ENCODE results near the gene PNMA1.
"Not testable (repeated sequence)": the region's sequence is repeated elsewhere in the genome, so short reads cannot be mapped to it uniquely, and the experiment has no call there.

The PNMA1 gene

DNA sequence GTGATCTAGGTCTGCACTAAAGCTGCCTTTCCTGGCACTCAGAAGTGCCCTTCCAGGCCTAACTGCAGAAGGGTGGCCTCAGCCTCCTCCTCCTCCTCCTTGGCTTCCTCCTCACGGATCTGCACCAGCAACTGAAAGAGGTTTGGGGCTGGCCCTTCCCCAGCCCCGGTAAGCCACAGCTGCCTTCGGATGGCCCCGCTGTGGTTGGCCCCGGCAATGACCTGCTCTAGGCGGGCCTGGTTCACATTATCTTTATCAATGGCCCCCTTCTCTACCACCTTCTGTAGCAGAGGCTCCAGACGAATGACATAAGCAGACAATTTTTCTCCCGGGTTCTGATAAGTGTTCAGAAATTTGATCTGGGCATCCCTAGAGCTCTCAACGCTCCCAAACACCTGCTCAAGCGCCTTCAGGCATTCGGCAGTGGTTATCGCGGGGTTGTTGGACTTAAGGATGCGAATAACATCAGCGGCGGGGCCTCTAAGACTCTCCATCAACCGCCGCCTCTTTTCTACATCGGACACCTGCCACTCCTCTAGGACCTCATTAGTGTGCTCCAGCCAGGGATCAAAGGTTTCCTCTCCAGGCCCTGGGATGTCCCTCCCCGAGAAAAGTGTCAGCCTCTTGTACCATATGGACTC is 1.5 kb downstream of the PNMA1 start:
- Histone ChIP-seq H3K27ac (ENCODE audit: low read depth, low read length) (no peak overlapping the region), H3K9me3 (ENCODE audit: control insufficient read depth, insufficient read depth, low read length) (no peaks in the 10 kb centered on the region), H3K27me3 (ENCODE audit: control insufficient read depth, insufficient read depth, low read length) (peaks cover 6% of the 10 kb centered on the region), H3K36me3 (ENCODE audit: control insufficient read depth, insufficient read depth, low read length) (no peaks in the 10 kb centered on the region), H3K4me3 (ENCODE audit: low read depth, low read length) (peak overlapping the region; percentile 97), H3K9ac (ENCODE audit: low read depth, low read length) (peak overlapping the region; percentile 88; the same call in 1 of the 2 replicates), H3K4me1 (ENCODE audit: control insufficient read depth, insufficient read depth, low read length) (peaks cover 6% of the 10 kb centered on the region)

DNA sequence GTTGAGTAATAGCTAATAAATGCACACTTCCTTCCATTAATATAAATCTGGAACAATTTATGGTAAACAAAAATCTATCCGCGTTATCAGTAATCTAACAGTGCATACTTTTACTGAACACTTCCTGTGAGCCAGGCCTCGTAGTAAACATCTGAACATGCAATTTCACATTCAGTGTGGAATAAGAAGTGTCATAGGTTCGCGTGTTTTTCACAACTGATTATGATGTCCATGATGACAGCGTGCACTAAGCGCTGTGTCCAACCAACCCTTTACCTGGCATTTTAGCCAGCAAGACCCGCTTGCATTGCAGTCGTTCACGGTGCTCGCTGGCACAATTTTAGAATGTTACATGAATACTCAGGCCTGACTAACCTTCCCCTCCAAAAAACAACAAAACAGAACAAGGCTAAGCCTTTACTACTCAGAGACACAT is 2.1 kb downstream of the PNMA1 start:
- Histone ChIP-seq H3K27me3 (ENCODE audit: control insufficient read depth, insufficient read depth, low read length) (peaks cover 6% of the 10 kb centered on the region), H3K9me3 (ENCODE audit: control insufficient read depth, insufficient read depth, low read length) (no peaks in the 10 kb centered on the region), H3K4me3 (ENCODE audit: low read depth, low read length) (peak overlapping the region; percentile 97), H3K4me1 (ENCODE audit: control insufficient read depth, insufficient read depth, low read length) (peaks cover 4% of the 10 kb centered on the region; the same call in 1 of the 2 replicates), H3K36me3 (ENCODE audit: control insufficient read depth, insufficient read depth, low read length) (no peaks in the 10 kb centered on the region), H3K9ac (ENCODE audit: low read depth, low read length) (no peak overlapping the region), H3K27ac (ENCODE audit: low read depth, low read length) (no peak overlapping the region)

DNA sequence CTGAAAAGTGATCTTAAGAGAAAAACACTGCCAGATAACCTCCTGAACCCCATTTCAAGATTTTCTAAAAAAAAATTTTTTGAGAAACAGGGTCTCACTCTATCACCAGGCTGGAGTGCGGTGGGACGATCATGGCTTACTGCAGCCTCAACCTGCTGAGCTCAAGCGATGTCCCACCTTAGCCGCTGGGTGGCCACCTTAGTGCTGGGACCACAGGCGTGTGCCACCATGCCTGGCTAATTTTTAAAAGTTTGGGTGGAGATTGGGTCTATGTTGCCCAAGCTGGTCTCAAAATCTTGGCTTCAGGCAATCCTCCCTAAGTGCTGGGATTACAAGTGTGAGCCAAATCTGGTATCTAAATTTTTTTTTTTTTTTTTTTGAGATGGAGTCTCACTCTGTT is 3.4 kb downstream of the PNMA1 start:
- Histone ChIP-seq H3K36me3 (ENCODE audit: control insufficient read depth, insufficient read depth, low read length) (no peaks in the 10 kb centered on the region), H3K4me1 (ENCODE audit: control insufficient read depth, insufficient read depth, low read length) (peaks cover 4% of the 10 kb centered on the region; the same call in 1 of the 2 replicates), H3K9ac (ENCODE audit: low read depth, low read length) (no peak overlapping the region), H3K4me3 (ENCODE audit: low read depth, low read length) (no peak overlapping the region), H3K9me3 (ENCODE audit: control insufficient read depth, insufficient read depth, low read length) (no peaks in the 10 kb centered on the region), H3K27me3 (ENCODE audit: control insufficient read depth, insufficient read depth, low read length) (peaks cover 6% of the 10 kb centered on the region), H3K27ac (ENCODE audit: low read depth, low read length) (no peak overlapping the region)

DNA sequence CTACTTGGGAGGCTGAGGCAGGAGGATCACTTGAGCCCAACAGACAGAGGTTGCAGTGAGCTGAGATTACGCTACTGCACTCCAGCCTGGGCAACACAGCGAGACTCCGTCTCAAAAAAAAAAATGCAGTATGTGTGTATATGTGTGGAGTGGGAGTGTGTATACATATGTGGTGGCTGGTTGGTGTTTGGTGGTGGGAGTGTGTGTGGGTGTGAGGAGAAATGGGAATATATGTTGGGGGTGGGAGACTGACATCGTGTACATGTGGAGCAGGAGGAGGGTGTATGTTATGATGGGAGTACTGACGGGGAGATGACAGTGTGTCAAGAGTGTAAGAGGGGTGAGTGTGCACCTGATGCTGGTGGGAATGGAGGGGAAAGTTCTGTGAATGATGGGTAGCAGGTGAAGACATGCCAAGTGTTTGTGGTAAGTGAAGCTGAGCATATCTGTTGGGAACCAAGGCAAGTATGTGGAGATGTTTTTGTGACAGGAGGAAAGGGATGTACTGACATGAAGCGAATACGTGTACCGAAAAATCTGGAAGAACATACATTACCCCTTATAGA is 4.2 kb downstream of the PNMA1 start:
- H3K9ac ChIP-seq (ENCODE audit: low read depth, low read length), result no peak overlapping the region
- peaks cover 6% of the 10 kb centered on the region for H3K27me3 ChIP-seq (ENCODE audit: control insufficient read depth, insufficient read depth, low read length)
- no peaks in the 10 kb centered on the region for H3K9me3 ChIP-seq (ENCODE audit: control insufficient read depth, insufficient read depth, low read length)
- H3K36me3 ChIP-seq (ENCODE audit: control insufficient read depth, insufficient read depth, low read length), result no peaks in the 10 kb centered on the region
- no peak overlapping the region for H3K27ac ChIP-seq (ENCODE audit: low read depth, low read length)
- H3K4me3 ChIP-seq (ENCODE audit: low read depth, low read length), result no peak overlapping the region
- H3K4me1 ChIP-seq (ENCODE audit: control insufficient read depth, insufficient read depth, low read length), result peaks cover 4% of the 10 kb centered on the region; the same call in 1 of the 2 replicates

DNA sequence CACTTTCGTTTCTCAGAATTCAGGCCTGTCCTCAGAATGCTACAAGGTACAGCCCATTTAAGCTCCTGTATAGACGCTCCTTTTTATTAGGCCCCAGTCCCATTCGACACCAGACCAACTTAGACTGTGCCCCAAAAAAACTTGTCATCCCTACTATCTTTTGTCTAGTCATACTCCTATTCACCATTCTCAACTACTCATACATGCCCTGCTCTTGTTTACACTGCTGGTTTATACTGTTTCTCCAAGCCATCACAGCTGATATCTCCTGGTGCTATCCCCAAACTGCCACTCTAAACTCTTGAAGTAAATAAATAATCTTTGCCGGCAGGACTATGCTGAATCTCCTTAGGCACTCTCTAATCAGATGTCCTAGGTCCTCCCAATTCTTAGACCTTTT is 6.1 kb downstream of the PNMA1 start:
- not testable (repeated sequence) for H3K36me3 ChIP-seq (ENCODE audit: control insufficient read depth, insufficient read depth, low read length); H3K27me3 ChIP-seq (ENCODE audit: control insufficient read depth, insufficient read depth, low read length); H3K4me3 ChIP-seq (ENCODE audit: low read depth, low read length); H3K4me1 ChIP-seq (ENCODE audit: control insufficient read depth, insufficient read depth, low read length); H3K27ac ChIP-seq (ENCODE audit: low read depth, low read length); H3K9me3 ChIP-seq (ENCODE audit: control insufficient read depth, insufficient read depth, low read length); H3K9ac ChIP-seq (ENCODE audit: low read depth, low read length)

DNA sequence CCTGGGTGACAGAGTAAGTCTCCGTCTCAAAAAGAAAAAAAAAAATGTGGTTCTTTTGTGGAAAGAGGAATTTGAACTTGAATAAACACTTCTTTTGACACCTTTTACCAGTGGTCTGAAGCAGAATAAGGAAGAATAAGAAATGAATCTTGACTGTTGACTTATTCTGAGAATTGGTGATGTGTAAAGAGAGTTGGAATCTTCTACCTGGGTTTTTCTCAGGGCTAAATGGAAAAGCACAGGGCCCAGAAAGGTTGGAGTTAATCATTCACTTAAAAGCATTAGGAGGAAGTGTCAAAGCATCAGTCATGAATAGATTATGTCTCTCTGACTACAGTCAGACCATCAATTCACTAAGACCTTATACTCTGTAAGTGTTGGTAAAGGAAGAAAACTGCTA is 13.9 kb downstream of the PNMA1 start:
- H3K27me3 ChIP-seq (ENCODE audit: control insufficient read depth, insufficient read depth, low read length), result no peaks in the 10 kb centered on the region
- H3K27ac ChIP-seq (ENCODE audit: low read depth, low read length), result no peak overlapping the region
- 0 out of 2 replicates have a peak, but pooled peaks cover 3% of the 10 kb centered on the region for H3K9me3 ChIP-seq (ENCODE audit: control insufficient read depth, insufficient read depth, low read length)
- H3K4me1 ChIP-seq (ENCODE audit: control insufficient read depth, insufficient read depth, low read length), result no peaks in the 10 kb centered on the region
- H3K36me3 ChIP-seq (ENCODE audit: control insufficient read depth, insufficient read depth, low read length), result no peaks in the 10 kb centered on the region
- H3K4me3 ChIP-seq (ENCODE audit: low read depth, low read length), result no peak overlapping the region
- no peak overlapping the region for H3K9ac ChIP-seq (ENCODE audit: low read depth, low read length)

DNA sequence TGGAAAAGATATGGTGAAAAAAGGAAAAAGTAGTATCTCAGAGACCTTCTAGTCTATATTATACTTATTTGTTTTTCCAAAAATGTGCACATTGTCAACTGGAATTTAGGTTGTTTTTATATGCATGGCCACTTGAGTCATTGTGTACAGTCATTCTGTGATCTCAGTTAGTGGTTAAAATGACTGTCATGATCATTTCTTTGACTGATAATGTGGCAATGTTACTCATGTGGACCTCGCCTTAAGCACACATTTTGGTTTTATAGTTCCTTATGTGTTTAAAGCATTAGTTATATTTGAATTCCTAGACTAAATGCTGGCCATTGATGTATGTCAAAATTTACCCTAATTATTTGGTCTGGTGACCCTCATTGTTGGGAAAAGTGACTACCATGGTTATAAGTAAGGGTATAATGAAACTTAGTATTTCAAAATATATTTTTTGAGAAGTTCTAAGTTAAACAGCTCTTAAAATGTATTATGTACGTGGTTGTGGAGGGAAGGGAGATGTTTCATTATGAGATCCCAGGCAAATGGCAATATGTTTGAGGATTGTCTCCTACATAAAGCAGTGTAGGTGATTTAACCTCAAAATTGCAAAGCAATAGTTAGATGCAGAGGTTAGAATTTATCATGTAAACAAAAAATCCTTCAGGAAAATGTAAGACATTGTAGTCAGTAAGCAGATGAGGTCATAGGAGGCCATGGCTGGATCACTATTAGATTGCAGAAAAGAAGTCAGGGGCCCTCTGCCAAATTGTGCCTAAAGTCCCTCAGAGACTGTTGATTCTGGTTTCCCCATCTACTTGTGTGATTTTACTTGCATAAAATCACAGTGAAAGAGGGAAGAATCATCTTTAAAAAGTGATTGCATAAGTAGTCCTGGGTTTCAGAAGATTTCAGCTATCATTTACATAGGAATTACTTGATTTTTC is 17.5 kb downstream of the PNMA1 start:
- H3K27me3 ChIP-seq (ENCODE audit: control insufficient read depth, insufficient read depth, low read length), result no peaks in the 10 kb centered on the region
- no peak overlapping the region for H3K27ac ChIP-seq (ENCODE audit: low read depth, low read length)
- no peaks in the 10 kb centered on the region for H3K4me1 ChIP-seq (ENCODE audit: control insufficient read depth, insufficient read depth, low read length)
- no peak overlapping the region for H3K4me3 ChIP-seq (ENCODE audit: low read depth, low read length)
- 0 out of 2 replicates have a peak, but pooled peaks cover 6% of the 10 kb centered on the region for H3K36me3 ChIP-seq (ENCODE audit: control insufficient read depth, insufficient read depth, low read length)
- no peaks in the 10 kb centered on the region for H3K9me3 ChIP-seq (ENCODE audit: control insufficient read depth, insufficient read depth, low read length)
- no peak overlapping the region for H3K9ac ChIP-seq (ENCODE audit: low read depth, low read length)

DNA sequence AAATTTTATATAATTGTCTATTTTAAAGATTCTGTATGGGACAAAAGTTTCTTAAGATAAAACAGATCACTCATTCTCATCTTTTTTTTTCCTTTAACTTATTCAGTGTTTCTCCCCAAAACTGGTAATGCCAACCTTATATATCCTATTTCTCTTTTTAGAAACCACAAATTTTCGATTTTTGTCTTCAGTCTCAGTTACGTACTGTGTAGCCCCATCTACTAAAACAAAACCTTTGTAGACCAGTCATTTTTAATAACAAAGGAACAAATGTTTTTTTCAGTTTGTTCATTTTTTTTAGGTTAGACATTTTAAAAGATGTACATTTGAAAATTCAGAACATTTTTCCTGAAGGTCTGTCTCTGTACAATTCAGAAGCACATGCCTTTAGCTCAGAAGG is 18.2 kb downstream of the PNMA1 start:
- Histone ChIP-seq H3K4me3 (ENCODE audit: low read depth, low read length) (no peak overlapping the region), H3K36me3 (ENCODE audit: control insufficient read depth, insufficient read depth, low read length) (0 out of 2 replicates have a peak, but pooled peaks cover 6% of the 10 kb centered on the region), H3K9me3 (ENCODE audit: control insufficient read depth, insufficient read depth, low read length) (no peaks in the 10 kb centered on the region), H3K4me1 (ENCODE audit: control insufficient read depth, insufficient read depth, low read length) (no peaks in the 10 kb centered on the region), H3K27ac (ENCODE audit: low read depth, low read length) (no peak overlapping the region), H3K27me3 (ENCODE audit: control insufficient read depth, insufficient read depth, low read length) (no peaks in the 10 kb centered on the region), H3K9ac (ENCODE audit: low read depth, low read length) (no peak overlapping the region)

DNA sequence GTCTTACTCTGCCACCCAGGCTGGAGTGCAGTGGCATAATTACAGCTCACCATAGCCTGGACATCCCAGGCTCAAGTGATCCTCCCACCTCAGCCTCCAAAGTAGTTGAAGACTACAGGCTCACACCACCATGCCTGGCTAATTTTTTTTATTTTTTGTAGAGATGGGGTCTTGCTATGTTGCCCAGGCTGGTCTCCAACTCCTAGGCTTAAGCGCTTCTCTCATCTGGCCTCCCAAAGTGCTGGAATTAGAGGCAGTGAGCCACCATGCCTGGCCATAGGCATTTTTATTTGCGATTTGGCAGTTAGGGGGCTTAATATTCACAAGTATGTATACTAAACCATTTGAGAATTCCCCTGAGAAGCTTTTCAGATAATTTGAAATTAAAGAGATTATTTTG is 19.1 kb downstream of the PNMA1 start:
- no peak overlapping the region for H3K27ac ChIP-seq (ENCODE audit: low read depth, low read length)
- H3K9ac ChIP-seq (ENCODE audit: low read depth, low read length), result no peak overlapping the region
- no peaks in the 10 kb centered on the region for H3K4me1 ChIP-seq (ENCODE audit: control insufficient read depth, insufficient read depth, low read length)
- no peaks in the 10 kb centered on the region for H3K27me3 ChIP-seq (ENCODE audit: control insufficient read depth, insufficient read depth, low read length)
- no peaks in the 10 kb centered on the region for H3K9me3 ChIP-seq (ENCODE audit: control insufficient read depth, insufficient read depth, low read length)
- H3K36me3 ChIP-seq (ENCODE audit: control insufficient read depth, insufficient read depth, low read length), result 0 out of 2 replicates have a peak, but pooled peaks cover 6% of the 10 kb centered on the region
- H3K4me3 ChIP-seq (ENCODE audit: low read depth, low read length), result no peak overlapping the region

DNA sequence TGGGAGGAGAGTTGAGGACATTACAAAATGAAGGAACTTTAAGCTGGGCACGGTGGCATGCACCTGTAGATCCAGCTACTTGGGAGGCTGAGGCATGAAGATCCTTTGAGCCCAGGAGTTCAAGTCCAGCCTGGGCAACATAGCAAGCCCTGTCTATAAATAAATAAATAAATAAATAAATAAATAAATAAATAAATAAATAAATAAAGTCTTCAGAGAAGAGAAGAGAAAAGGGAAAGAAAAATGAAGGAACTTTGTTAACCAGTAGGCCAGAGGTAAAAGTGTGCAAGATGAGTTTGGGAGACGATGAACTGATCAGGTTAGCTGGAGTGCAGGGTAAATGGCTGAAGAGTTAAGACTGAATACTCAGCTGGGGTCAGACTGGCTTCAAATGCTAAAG is 20.1 kb downstream of the PNMA1 start:
- Histone ChIP-seq H3K9me3 (ENCODE audit: control insufficient read depth, insufficient read depth, low read length) (no peaks in the 10 kb centered on the region), H3K4me3 (ENCODE audit: low read depth, low read length) (no peak overlapping the region), H3K27ac (ENCODE audit: low read depth, low read length) (no peak overlapping the region), H3K9ac (ENCODE audit: low read depth, low read length) (no peak overlapping the region), H3K36me3 (ENCODE audit: control insufficient read depth, insufficient read depth, low read length) (peaks cover 11% of the 10 kb centered on the region; the same call in 1 of the 2 replicates), H3K27me3 (ENCODE audit: control insufficient read depth, insufficient read depth, low read length) (no peaks in the 10 kb centered on the region), H3K4me1 (ENCODE audit: control insufficient read depth, insufficient read depth, low read length) (no peaks in the 10 kb centered on the region)

DNA sequence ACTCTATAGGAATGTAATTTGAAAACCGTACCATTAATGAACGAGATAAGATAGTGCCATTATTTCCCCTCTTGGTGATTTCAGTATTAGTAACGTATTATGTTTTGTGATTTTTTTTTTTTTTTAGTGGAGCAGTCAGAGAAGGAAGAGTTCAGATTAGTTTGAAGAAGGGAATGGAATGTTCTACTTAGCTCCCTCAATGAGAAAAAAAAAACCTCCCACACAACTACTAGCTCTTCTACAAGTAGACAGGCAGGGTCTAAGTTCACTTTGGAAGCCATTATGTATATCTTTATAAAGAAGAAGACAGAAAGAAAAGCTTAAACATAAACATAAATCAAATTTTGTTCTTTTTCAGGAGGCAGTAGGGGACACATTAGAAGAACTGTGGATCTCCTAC is 27.3 kb downstream of the PNMA1 start:
- Histone ChIP-seq H3K9me3 (ENCODE audit: control insufficient read depth, insufficient read depth, low read length) (no peaks in the 10 kb centered on the region), H3K27ac (ENCODE audit: low read depth, low read length) (no peak overlapping the region), H3K27me3 (ENCODE audit: control insufficient read depth, insufficient read depth, low read length) (no peaks in the 10 kb centered on the region)

More for the DNA sequence above, 27.3 kb downstream of the PNMA1 start:
- no peaks in the 10 kb centered on the region for H3K4me1 ChIP-seq (ENCODE audit: control insufficient read depth, insufficient read depth, low read length)
- peaks cover 5% of the 10 kb centered on the region; the same call in 1 of the 2 replicates for H3K36me3 ChIP-seq (ENCODE audit: control insufficient read depth, insufficient read depth, low read length)
- no peak overlapping the region for H3K9ac ChIP-seq (ENCODE audit: low read depth, low read length)
- no peak overlapping the region for H3K4me3 ChIP-seq (ENCODE audit: low read depth, low read length)

Measured in HUES48 (cell line).